Measurements from ENCODE around the gene SLC2A3.
"Not testable (repeated sequence)": the region's sequence is repeated elsewhere in the genome, so short reads cannot be mapped to it uniquely, and the experiment has no call there.

Gene SLC2A3

GRCh38 chr12:7899755-7900154 lies 36.2 kb downstream of the SLC2A3 start:
- TF ChIP-seq CTCF (IDR thresholded peaks at IDR 0.05) (no peak), ZFX (IDR thresholded peaks at IDR 0.05; ENCODE audit: borderline replicate concordance) (no peak)

GRCh38 chr12:7896726-7897125 lies 39.3 kb downstream of the SLC2A3 start:
- not testable (repeated sequence) for H3K27ac ChIP-seq

More at GRCh38 chr12:7899755-7900154, 36.2 kb downstream of the SLC2A3 start:
- no peak overlapping the region for H3K27ac ChIP-seq

- no peak overlapping the region for H3K27ac ChIP-seq
- TF ChIP-seq CTCF (IDR thresholded peaks at IDR 0.05), result no peak
- no peak for TF ChIP-seq ZFX (IDR thresholded peaks at IDR 0.05; ENCODE audit: borderline replicate concordance)
Observed at GRCh38 chr12:7892186-7892980, 43.6 kb downstream of the SLC2A3 start.

- TF ChIP-seq ZFX (IDR thresholded peaks at IDR 0.05; ENCODE audit: borderline replicate concordance) (no peak), CTCF (IDR thresholded peaks at IDR 0.05) (no peak)
- H3K27ac ChIP-seq, result no peak overlapping the region
Observed at GRCh38 chr12:7884689-7885088, 51.3 kb downstream of the SLC2A3 start.

- H3K27ac ChIP-seq, result not testable (repeated sequence)
Observed at GRCh38 chr12:7881736-7882120, 54.3 kb downstream of the SLC2A3 start.

- H3K27ac ChIP-seq, result not testable (repeated sequence)
Observed at GRCh38 chr12:7880952-7881735, 54.8 kb downstream of the SLC2A3 start.

GRCh38 chr12:7879246-7879645 lies 56.7 kb downstream of the SLC2A3 start:
- TF ChIP-seq ZFX (IDR thresholded peaks at IDR 0.05; ENCODE audit: borderline replicate concordance) (no peak), CTCF (IDR thresholded peaks at IDR 0.05) (no peak)
- no peak overlapping the region for H3K27ac ChIP-seq

GRCh38 chr12:7877420-7877819 lies 58.6 kb downstream of the SLC2A3 start:
- no peak for TF ChIP-seq ZFX (IDR thresholded peaks at IDR 0.05; ENCODE audit: borderline replicate concordance)
- no peak for TF ChIP-seq CTCF (IDR thresholded peaks at IDR 0.05)
- H3K27ac ChIP-seq, result no peak overlapping the region
